Mononuclear cell (primary cell): ENCODE data around the gene APOBEC2. TPM values are rescaled to one million over a fixed set of nuclear protein-coding genes. Genes with fewer than 3 reads are reported as not detected.
"Not testable (repeated sequence)": the region's sequence is repeated elsewhere in the genome, so short reads cannot be mapped to it uniquely, and the experiment has no call there.

ENCODE experiments used
- H3K27me3 ChIP-seq: 2 replicates; pipeline ENCODE4 v1.6.0; 2011; ENCODE audit warnings: low read length, control low read depth; ENCODE audit not compliant: insufficient read depth
- H3K4me1 ChIP-seq: 2 replicates; pipeline ENCODE4 v1.5.1; 2011; ENCODE audit warnings: mild to moderate bottlenecking, low read length, control low read depth; ENCODE audit not compliant: insufficient read depth
- H3K4me3 ChIP-seq: 2 replicates; pipeline ENCODE4 v1.5.1; 2011; ENCODE audit warnings: mild to moderate bottlenecking, low read length, moderate library complexity
- H3K9me3 ChIP-seq: 2 replicates; pipeline ENCODE4 v1.5.1; 2011; ENCODE audit warnings: low read depth, mild to moderate bottlenecking, control low read depth, low read length
- total RNA-seq: library from RNA; depleted of rRNA; stranded (reverse); fragments of >200 nt; gene quantifications from one replicate; pipeline ENCODE4 v1.2.3, GENCODE V29; 2012

The APOBEC2 gene
- total RNA-seq: not detected

GRCh38 chr6:41053041-41053440 lies at the start of gene APOBEC2:
APOBEC2 (plus strand) TSS chr6:41053202; CDS start chr6:41053348, 146 bp downstream.
- Histone ChIP-seq H3K4me3 (no peak within 1 kb of the TSS), H3K4me1 (peaks cover 18% of the 10 kb centered on the region), H3K27me3 (no peaks in the 10 kb centered on the region), H3K9me3 (no peaks in the 10 kb centered on the region)

DNA sequence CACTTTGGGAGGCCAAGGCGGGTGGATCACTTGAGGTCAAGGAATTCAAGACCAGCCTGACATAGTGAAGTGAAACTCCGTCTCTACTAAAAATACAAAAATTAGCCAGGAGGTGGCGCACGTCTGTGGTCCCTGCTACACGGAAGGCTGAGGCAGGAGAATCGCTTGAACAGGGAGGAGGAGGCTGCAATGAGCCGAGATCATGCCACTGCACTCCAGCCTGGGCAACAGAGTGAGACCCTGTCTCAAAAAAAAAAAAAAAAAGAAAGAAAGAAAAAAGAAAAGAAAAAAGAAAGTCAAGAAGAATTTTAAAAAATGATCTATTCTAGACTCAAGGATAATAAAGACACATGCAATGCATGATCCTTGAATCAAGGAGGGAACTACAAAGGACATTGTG lies 46.8 kb upstream of the APOBEC2 start:
- not testable (repeated sequence) for H3K4me3 ChIP-seq, H3K9me3 ChIP-seq, H3K4me1 ChIP-seq, H3K27me3 ChIP-seq

- not testable (repeated sequence) for H3K9me3 ChIP-seq, H3K4me1 ChIP-seq, H3K27me3 ChIP-seq, H3K4me3 ChIP-seq
These were observed 46.0 kb upstream of the APOBEC2 start for GRCh38 chr6:41006980-41007379.

DNA sequence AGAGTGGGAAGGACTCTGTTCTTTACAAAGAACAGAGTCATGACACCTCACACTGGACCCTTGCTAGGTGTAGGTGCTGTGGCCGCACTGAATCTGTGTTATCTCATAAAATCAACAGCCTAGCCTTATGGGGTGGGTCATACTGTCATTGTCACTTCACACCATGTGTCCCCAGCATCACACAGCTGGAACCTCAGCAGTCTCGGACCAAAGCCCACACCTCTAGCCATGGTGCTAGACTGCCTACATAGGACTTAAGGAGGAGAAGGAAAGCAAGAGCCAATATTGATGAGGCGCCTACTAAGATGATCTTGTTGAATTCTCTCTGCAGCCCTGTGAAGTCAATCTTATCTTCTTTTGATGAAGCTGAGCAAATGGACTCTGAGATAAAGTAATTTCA lies 45.0 kb upstream of the APOBEC2 start:
- H3K9me3 ChIP-seq: no peaks in the 10 kb centered on the region
- no peak overlapping the region for H3K4me3 ChIP-seq
- peaks cover 8% of the 10 kb centered on the region for H3K27me3 ChIP-seq
- no peaks in the 10 kb centered on the region for H3K4me1 ChIP-seq

DNA sequence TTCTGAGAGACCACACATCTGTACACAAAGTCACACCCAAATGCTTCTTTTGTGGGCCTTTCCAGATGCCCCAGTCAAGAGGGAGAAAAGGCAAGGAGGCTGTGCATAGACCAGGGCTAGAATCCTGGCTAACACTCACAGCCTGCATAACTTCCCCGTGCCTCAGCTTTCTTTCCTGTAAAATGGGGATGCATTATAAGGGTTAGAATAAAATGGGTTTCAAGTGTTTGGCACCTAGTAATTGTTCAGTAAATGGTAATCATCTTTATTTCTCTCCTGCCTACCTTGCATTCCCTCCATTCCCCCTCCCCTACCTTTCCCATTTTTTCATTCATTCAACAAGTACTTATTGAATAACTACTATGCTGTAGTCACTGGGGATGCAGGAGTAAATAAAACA lies 43.3 kb upstream of the APOBEC2 start:
- Histone ChIP-seq H3K4me3 (no peak overlapping the region), H3K27me3 (peaks cover 5% of the 10 kb centered on the region), H3K9me3 (no peaks in the 10 kb centered on the region), H3K4me1 (no peaks in the 10 kb centered on the region)

DNA sequence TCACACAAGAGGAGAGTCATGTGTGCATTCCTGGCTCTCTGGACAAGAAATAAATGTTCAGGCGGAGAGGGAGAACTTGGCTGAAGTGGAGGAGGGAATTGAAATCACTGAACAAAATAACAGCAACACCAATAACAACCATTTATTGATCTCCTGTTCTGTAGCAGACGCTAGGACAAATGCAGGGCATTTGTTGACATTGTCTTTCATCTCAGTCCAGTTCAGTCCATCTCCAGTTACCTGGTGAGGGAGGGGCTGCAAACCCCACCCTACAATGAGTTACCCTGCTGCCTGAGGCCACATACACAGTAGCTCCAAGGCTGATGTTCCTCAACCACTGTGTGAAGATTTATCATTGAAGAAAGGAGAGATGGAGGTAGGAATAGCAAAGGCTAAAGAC lies 41.3 kb upstream of the APOBEC2 start:
- Histone ChIP-seq H3K27me3 (no peaks in the 10 kb centered on the region), H3K4me3 (no peak overlapping the region), H3K9me3 (no peaks in the 10 kb centered on the region), H3K4me1 (no peaks in the 10 kb centered on the region)

- no peak overlapping the region for H3K4me3 ChIP-seq
- no peaks in the 10 kb centered on the region for H3K27me3 ChIP-seq
- no peaks in the 10 kb centered on the region for H3K4me1 ChIP-seq
- no peaks in the 10 kb centered on the region for H3K9me3 ChIP-seq
These were observed 39.4 kb upstream of the APOBEC2 start for GRCh38 chr6:41013466-41014153.

DNA sequence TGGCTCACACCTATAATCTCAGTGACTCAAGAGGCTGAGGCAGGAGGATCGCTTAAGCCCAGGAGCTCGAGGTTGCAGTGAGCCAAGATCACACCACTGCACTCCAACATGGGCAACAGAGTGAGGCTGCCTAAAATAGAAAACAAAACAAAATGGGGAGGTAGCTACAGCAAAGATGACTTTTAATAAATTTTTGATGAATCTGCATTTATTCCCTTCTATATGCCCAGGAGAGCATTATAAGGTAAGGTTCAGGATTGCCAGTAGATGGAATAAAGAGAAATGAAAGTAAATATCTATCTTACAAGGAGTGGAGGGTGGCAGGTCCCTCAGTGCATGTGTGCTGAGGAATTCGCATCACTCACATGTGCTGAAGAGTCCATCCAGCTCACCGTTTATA lies 38.2 kb upstream of the APOBEC2 start:
- Histone ChIP-seq H3K9me3 (no peaks in the 10 kb centered on the region), H3K27me3 (no peaks in the 10 kb centered on the region), H3K4me3 (no peak overlapping the region), H3K4me1 (no peaks in the 10 kb centered on the region)

- H3K4me1 ChIP-seq, H3K9me3 ChIP-seq, H3K4me3 ChIP-seq, H3K27me3 ChIP-seq: not testable (repeated sequence)
These were observed 37.1 kb upstream of the APOBEC2 start for GRCh38 chr6:41015860-41016259.

- H3K9me3 ChIP-seq: no peaks in the 10 kb centered on the region
- no peaks in the 10 kb centered on the region for H3K27me3 ChIP-seq
- H3K4me1 ChIP-seq: no peaks in the 10 kb centered on the region
- H3K4me3 ChIP-seq: no peak overlapping the region
These were observed 35.3 kb upstream of the APOBEC2 start for GRCh38 chr6:41017663-41018062.

DNA sequence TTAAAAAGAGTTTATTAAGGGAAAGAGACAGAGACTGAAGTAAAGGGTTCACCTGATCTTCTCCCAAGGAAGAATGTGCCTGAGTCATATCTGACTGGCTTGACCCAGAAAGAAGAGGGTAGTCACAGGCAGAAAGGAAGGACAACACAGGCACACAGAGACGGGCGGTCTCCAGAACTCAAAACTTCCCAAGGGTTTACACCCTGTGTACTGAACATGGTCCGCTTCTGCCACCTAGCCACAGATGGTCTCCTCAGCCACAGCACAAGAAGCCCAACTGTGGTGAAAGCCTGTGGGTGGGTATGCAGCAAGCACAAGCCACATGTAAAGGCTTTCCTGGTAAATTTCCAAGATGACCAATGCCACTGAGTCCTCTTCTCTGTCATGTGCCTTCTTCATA lies 31.2 kb upstream of the APOBEC2 start:
- Histone ChIP-seq H3K4me3 (no peak overlapping the region), H3K9me3 (no peaks in the 10 kb centered on the region)

GRCh38 chr6:41022294-41022693 lies 30.7 kb upstream of the APOBEC2 start:
- Histone ChIP-seq H3K4me1 (peaks cover under 1% of the 10 kb centered on the region), H3K9me3 (no peaks in the 10 kb centered on the region), H3K4me3 (no peak overlapping the region), H3K27me3 (no peaks in the 10 kb centered on the region)

More for the DNA sequence above, 31.2 kb upstream of the APOBEC2 start:
- Histone ChIP-seq H3K4me1 (no peaks in the 10 kb centered on the region), H3K27me3 (no peaks in the 10 kb centered on the region)

GRCh38 chr6:41023114-41023513 lies 29.9 kb upstream of the APOBEC2 start:
- Histone ChIP-seq H3K27me3 (no peaks in the 10 kb centered on the region), H3K4me3 (no peak overlapping the region), H3K4me1 (peaks cover 9% of the 10 kb centered on the region), H3K9me3 (no peaks in the 10 kb centered on the region)

DNA sequence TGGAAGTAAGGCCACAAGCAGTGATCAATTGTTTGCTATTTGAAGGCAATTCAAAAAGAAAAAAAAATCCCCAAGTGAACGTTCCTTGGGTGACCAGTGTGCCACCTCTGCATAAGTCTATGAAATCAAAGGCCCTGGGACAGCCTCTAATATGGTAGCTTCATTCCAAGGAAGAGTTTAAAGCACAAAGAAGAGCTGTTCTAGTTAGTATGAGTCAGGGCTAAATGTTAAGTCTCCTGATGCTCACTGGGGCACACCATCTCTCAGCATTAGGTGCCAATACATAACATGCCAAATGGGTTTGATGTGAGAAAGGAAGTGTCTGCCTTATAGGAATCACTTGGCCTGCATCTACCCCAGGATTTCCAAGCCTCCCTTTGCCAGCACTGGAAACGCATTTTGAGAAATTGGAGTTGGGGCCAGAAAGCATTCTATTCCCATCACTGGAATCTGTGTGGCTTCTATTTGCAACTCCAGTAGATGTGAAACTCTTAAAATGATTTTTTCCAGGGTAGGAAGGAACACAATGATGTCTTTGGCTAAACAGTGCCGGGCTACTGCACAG lies 27.0 kb upstream of the APOBEC2 start:
- no peaks in the 10 kb centered on the region for H3K27me3 ChIP-seq
- H3K4me3 ChIP-seq: no peak overlapping the region
- H3K9me3 ChIP-seq: no peaks in the 10 kb centered on the region
- H3K4me1 ChIP-seq: peaks cover 20% of the 10 kb centered on the region

- H3K4me1 ChIP-seq: peaks cover 20% of the 10 kb centered on the region
- H3K27me3 ChIP-seq: no peaks in the 10 kb centered on the region
- no peaks in the 10 kb centered on the region for H3K9me3 ChIP-seq
- H3K4me3 ChIP-seq: peak overlapping the region; percentile 50
These were observed 25.8 kb upstream of the APOBEC2 start for GRCh38 chr6:41027241-41027640.
